ENCODE measurements around the gene SMIM3.

DNA sequence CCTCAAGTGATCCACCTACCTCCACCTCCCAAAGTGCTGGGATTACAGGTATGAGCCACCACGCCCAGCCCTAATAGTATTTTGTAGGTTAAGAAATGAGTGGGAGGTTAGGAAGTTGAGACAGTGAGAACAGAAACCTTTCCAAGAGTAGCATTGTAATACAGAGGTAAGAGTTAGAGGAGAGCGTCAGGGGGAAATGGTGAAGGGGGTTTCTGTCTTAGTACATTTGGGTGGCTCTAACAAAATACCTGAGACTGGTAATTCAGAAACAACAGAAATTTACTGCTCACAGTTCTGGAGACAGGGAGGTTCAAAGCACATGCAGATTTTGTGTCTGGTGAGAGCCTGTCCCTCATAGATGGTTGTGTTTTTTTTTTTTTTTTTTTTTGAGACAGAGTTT lies 18.8 kb downstream of the SMIM3 start:
- no peak for TF ChIP-seq POLR2AphosphoS5 (IDR thresholded peaks at IDR 0.05; ENCODE audit: low read depth, low read length)
- TF ChIP-seq TAF1 (IDR thresholded peaks at IDR 0.05; ENCODE audit: borderline replicate concordance, insufficient read depth, low read length) = no peak
- TF ChIP-seq, protein P1, sequence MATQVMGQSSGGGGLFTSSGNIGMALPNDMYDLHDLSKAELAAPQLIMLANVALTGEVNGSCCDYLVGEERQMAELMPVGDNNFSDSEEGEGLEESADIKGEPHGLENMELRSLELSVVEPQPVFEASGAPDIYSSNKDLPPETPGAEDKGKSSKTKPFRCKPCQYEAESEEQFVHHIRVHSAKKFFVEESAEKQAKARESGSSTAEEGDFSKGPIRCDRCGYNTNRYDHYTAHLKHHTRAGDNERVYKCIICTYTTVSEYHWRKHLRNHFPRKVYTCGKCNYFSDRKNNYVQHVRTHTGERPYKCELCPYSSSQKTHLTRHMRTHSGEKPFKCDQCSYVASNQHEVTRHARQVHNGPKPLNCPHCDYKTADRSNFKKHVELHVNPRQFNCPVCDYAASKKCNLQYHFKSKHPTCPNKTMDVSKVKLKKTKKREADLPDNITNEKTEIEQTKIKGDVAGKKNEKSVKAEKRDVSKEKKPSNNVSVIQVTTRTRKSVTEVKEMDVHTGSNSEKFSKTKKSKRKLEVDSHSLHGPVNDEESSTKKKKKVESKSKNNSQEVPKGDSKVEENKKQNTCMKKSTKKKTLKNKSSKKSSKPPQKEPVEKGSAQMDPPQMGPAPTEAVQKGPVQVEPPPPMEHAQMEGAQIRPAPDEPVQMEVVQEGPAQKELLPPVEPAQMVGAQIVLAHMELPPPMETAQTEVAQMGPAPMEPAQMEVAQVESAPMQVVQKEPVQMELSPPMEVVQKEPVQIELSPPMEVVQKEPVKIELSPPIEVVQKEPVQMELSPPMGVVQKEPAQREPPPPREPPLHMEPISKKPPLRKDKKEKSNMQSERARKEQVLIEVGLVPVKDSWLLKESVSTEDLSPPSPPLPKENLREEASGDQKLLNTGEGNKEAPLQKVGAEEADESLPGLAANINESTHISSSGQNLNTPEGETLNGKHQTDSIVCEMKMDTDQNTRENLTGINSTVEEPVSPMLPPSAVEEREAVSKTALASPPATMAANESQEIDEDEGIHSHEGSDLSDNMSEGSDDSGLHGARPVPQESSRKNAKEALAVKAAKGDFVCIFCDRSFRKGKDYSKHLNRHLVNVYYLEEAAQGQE (IDR thresholded peaks at IDR 0.05; ENCODE audit: insufficient read depth in 1 of 2, low read depth in 2 of 2, low read length in 2 of 2) = no peak
- TF ChIP-seq SIN3A (IDR thresholded peaks at IDR 0.05; ENCODE audit: borderline replicate concordance, insufficient read depth, low read length) = no peak

All from PFSK-1 (cell line).